HG03469 (cell line): ENCODE measurements around the gene TMEM266.
"Not testable (repeated sequence)": the region's sequence is repeated elsewhere in the genome, so short reads cannot be mapped to it uniquely, and the experiment has no call there.

Experiments
- ATAC-seq: cut with Tn5 transposase; IDR thresholded peaks from one replicate; pipeline ENCODE4 v1.9.1; 2021; ENCODE audit warnings: mild to moderate bottlenecking, moderate library complexity, moderate number of reproducible peaks; ENCODE audit not compliant: unreplicated experiment

TMEM266 gene

GRCh38 chr15:76059320-76060117, at the start of gene TMEM266:
Gene TMEM266 (plus strand): TSS chr15:76059985. CDS start chr15:76134264, 74,279 bp downstream.
- no peak for ATAC-seq

DNA sequence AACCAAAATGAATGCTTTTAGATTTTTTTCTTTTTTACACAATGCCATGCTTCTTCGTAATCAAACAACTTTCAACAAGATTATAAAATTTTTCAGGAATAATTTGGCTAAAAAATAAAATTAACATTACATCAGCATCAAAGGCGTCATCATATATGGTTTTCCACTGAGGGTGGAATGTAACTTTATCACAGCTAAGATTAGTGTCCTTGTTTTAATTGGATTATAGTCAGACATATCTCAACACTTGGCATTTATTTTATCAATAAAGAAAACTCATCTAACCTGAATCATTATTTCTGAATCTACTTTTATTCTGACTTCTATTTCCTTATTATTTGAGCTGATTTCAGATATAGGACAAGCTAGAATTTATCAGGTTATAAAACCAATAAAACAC, 49.2 kb upstream of the TMEM266 start:
- ATAC-seq: no peak

GRCh38 chr15:76011627-76012551, 47.9 kb upstream of the TMEM266 start, which contains the start of gene NRG4:
Gene NRG4 (minus strand): TSS chr15:76012424. CDS start chr15:76011230, 1,194 bp downstream.
- no peak for ATAC-seq

DNA sequence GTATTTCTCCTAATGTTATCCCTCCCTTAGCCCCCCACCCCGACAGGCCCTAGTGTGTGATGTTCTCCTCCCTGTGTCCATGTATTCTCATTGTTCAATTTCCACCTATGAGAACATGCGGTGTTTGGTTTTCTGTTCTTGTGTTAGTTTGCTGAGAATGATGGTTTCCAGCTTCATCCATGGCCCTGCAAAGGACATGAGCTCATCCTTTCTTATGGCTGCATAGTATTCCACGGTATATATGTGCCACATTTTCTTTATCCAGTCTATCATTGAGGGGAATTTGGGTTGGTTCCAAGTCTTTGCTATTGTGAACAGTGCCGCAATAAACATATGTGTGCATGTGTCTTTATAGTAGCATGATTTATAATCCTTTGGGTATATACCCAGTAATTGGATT, 46.3 kb upstream of the TMEM266 start:
- ATAC-seq: not testable (repeated sequence)

- no peak for ATAC-seq
Measured at GRCh38 chr15:76024021-76024768, 35.6 kb upstream of the TMEM266 start.

DNA sequence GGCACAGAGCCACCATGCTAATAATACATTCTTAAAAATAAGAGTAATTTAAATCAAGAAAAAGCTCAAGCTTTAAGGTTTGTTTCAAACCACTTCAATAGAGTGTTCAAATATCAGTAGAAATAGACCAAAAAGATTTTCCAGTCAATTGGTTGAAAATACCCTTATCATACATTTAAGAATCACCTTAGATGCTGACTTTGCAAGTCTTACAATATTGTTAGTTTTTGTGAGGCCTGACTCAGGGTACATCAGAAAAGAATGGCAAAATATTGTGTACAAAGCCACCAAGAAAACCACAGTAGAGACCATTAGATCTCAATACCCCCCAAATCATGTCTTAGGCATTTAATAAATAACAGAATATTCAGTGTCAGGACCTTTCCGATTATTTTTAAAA, 27.7 kb upstream of the TMEM266 start:
- no peak for ATAC-seq

- ATAC-seq: no peak
Measured at GRCh38 chr15:76033438-76033837, 26.3 kb upstream of the TMEM266 start.

DNA sequence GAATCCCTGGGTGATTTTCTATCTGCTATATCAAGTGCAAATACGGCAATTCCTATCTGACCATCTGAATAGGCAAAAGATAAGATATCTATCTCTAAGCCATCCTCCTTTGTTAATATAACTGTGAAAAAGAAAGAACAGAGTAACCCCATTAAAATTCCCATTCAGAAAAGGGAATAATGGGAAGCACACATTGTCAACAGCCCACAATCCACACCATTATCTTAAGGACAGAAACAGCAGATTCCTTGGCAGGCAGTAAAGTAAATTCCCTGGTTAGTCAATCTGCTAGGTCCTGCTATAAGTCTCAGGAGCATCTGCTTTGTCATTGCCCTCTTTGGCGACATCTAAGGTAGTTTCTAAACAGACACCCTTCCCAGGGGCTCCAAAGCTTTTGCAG, 25.7 kb upstream of the TMEM266 start:
- no peak for ATAC-seq

DNA sequence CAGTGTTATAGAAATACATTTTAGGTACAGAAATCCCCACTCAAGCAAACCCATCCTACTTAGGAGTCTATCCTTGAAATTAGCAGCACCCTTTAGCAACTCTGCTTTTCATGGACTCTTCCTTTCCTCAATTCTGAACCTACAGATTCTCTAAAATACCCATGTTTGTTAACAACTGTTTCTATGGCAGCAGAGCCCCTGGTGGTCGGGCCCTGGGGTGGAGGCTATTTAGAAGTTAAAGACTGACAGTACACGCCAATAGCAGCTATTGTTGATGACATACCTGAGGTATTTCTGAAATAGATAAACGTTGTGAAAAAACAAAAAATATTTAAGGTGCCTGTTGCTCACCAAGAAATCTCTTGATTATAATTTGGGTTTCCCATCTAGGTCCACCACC, 24.2 kb upstream of the TMEM266 start:
- ATAC-seq: no peak

GRCh38 chr15:76038512-76038911, 21.3 kb upstream of the TMEM266 start:
- no peak for ATAC-seq

DNA sequence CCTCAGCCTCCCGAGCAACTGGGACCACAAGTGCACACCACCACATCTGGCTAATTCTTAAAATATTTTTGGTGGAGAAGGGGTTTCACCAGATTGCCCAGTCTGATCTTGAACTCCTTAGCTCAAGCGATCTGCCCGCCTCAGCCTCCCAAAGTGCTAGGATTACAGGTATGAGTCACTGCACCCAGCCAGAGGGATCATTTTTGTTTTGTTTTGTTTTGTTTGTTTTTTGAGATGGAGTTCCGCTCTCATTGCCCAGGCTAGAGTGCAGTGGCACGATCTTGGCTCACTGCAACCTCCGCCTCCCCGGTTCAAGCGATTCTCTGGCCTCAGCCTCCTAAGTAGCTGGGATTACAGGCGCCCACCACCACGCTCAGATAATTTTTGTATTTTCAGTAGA, 5.6 kb upstream of the TMEM266 start:
- not testable (repeated sequence) for ATAC-seq

DNA sequence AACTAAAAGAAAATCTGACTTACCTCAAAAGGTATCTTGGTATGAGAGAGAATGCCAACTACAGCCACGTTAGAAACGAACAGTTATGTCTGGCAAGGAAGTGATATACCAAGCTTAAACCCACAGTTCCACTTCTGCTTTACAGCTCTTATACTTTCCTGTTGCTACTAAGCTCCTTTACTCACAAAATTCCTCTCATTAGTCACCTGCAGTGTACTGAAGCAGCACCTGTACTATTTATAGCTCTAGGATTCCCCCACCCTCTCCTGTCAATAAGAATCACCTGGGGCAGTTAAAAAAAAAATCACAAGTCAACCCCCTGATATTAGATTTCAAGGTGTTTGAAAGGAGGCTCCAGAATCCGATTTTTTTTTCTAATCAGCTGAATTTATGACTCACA, 2.9 kb upstream of the TMEM266 start:
- peak; percentile 51 for ATAC-seq

- ATAC-seq: peak; percentile 25
Measured at GRCh38 chr15:76057332-76058000, 2.3 kb upstream of the TMEM266 start.

DNA sequence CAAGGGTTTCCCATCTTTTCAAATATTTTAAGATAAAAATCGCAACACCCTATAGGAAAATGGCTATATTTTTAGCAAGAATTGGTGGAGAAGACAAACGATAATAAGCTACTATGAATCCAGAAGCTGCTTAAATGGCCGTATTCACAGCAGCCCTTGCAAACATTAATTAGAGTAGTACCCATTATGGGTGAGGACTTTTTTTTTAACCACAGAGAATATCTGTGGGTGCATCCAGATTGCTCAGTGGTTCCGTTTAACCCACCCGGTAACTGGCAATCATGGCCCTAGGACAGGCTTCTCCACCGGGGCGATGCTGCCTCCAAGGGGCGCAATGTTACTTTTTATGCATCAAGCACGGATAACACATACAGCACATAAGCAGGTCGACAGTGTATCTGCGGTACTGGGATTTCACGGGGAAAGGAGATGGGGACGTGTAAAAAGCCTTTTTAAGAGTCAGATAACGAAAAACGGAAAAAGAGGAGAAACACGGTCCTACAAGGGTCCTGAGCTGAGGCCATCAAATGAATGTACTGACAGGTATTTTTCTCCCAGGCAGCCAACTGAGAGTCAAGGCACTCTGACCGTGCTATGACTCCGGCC, 968 bp upstream of the TMEM266 start:
- no peak for ATAC-seq

- no peak for ATAC-seq
Measured at GRCh38 chr15:76060118-76060989, 569 bp downstream of the TMEM266 start.

- ATAC-seq: no peak
Measured at GRCh38 chr15:76061700-76062099, 1.9 kb downstream of the TMEM266 start.

DNA sequence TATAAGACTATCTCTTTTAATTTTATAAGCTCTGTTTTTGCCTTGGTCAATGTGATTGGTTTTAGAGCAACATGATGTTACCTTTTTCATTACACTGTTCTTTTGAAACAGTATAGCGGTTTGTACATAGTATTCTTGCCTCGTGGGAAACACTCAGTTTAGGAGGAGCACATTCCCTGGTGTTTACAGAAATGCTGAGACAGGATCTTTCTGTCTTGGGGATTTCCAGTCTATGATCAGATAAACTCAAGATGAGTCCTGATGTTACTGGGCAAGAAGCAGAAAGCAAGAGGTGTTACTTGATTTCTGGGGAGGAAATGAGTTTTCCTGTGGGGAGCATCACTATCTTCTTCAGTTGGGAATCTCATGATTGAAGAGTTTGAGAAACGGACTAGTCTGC, 2.5 kb downstream of the TMEM266 start:
- no peak for ATAC-seq

- no peak for ATAC-seq
Measured at GRCh38 chr15:76064375-76064774, 4.6 kb downstream of the TMEM266 start.

GRCh38 chr15:76065245-76065644, 5.5 kb downstream of the TMEM266 start:
- ATAC-seq: no peak
